Activated T-cell treated with anti-CD3 and anti-CD28 coated beads for 24 hours (primary cell): ENCODE results near the gene ALG1.
"Not testable (repeated sequence)": the region's sequence is repeated elsewhere in the genome, so short reads cannot be mapped to it uniquely, and the experiment has no call there.

Experiments used
- DNase-seq: peaks from one replicate; pipeline ENCODE4 v3.0.0-alpha.2; 2020; ENCODE audit warnings: low read depth

The ALG1 gene

DNA sequence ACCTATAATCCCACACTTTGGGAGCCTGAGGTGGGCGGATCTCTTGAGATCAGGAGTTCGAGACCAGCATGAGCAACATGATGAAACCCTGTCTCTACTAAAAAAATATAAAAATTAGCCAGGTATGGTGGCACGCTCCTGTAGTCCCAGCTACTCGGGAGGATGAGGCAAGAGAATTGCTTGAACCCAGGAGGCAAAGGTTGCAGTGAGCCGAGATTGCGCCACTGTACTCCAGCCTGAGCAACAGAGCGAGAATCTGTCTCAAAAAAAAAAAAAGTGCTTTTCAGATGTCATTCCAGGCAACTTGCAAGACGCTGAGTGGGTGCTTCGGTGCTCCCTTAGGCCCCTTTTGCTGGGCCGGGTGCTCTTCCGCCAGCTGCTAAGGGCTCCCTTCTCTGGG is 27.1 kb upstream of the ALG1 start:
- DNase-seq: not testable (repeated sequence)

GRCh38 chr16:5045499-5046115 is 26.0 kb upstream of the ALG1 start:
- DNase-seq: no peak

GRCh38 chr16:5046914-5047313 is 24.7 kb upstream of the ALG1 start:
- DNase-seq: no peak

DNA sequence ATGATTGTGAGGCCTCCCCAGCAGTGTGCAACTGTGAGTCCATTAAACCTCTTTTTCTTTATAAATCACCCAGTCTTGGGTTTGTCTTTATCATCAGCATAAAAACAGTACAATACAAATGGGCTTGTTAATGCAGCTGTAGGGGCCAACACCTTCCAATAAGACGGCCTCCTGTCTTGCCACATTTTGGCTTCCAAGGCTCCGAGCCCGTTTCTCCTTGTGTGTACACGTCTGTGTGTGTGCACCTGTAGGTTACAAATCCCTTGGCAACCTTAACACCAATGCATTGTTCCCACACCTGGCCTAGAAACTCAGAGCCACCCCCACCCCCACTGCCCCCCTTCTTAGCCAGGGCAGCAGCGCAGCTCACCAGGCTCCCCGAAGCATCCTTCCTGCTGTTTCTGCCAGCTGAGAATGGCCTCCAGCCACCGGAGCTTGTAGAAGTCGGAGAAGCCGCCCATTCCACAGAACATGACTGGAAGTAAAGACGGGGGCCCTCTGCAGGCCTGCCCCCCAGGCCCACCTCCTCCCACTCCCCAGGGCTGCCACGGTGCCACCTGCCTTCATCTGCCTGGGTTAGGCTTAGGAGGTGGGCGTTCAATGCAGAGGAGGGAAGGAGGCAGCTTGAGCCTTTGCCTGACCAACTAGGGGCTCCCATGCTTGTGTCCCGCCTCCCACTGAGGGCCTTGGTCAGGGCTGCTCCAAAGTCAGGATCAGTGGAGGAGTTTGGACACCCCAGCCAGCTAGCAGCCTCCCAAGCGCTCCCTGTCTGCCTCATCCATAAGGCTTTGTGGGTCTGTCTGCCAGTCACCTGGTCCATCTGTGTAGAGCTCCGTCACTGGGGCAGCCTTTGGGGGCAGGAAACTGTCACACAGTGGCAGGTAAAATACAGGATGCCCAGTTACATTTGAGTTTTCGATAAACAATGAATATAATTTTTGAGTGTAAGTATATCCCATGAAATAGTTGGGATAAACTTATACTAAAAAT is 16.5 kb upstream of the ALG1 start:
- no peak for DNase-seq

DNA sequence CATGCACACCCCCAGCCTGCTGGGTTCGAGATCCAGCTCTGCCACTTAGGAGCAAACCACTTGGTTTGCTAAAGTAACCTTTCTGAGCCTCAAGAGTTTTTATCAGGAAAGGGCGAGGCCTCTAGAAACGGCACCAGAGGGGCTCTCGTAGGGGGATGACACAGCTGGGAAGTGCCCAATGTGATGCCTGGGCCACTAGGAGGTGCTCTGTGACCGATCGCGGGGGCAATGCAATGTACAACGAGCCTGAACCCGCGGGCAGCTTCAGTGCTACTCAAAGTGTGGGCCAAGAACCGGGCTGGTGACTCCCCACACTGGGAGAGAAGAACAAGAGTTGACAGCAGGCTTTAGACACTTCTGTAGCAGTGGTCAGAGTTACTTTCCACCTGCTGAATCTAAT is 15.3 kb upstream of the ALG1 start:
- peak; percentile 29 for DNase-seq

- no peak for DNase-seq
Observed at GRCh38 chr16:5058476-5058875, 13.2 kb upstream of the ALG1 start.

- DNase-seq: no peak
Observed at GRCh38 chr16:5059386-5060072, 12.1 kb upstream of the ALG1 start.

- DNase-seq: no peak
Observed at GRCh38 chr16:5060073-5060641, 11.5 kb upstream of the ALG1 start.

GRCh38 chr16:5062051-5062450 is 9.6 kb upstream of the ALG1 start:
- DNase-seq: no peak

- DNase-seq: no peak
Observed at GRCh38 chr16:5062790-5063765, 8.6 kb upstream of the ALG1 start.

- DNase-seq: no peak
Observed at GRCh38 chr16:5064915-5065314, 6.7 kb upstream of the ALG1 start.

DNA sequence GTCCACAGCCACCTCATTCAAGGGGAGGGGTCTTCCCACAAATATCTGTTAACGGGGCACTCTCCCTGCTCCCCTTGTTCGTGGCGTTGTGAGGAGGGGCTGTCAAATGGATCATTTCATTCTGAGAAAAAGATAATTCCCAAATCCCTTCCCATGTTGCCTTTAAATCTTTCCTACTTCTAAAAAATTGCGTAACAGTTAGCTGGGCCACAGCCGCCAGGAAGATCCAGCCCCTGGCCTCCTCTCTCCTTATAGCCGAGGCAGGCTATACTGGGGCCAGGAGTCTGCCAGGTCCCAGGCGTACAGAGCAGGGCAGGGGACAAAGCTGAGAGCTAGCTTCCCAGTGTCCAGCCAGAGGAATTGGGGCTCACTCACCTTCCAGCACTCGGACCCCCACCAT is 6.3 kb upstream of the ALG1 start:
- no peak for DNase-seq

GRCh38 chr16:5065813-5066212 is 5.8 kb upstream of the ALG1 start, which contains the start of gene C16orf89:
C16orf89 (minus strand) TSS chr16:5065956; CDS start chr16:5065908, 48 bp downstream.
- no peak for DNase-seq

DNA sequence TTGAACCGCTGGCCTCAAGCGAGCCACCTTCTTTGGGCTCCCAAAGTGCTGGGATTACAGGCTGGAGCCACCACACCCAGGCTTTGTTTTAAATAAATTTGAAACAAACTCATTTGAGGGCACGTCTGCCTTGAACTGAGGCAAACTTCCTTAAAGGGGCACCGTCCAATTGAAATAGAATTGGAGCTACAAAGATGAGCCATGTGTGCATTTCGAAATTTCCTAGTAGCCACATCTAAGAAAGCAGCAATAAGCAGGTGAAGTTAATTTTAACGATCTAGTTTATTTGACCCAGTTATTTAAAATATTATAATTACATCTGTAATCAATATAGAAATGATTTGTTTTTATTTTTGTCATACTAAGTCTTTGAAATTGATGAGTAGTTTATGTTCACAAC is 5.1 kb upstream of the ALG1 start:
- DNase-seq: no peak

- DNase-seq: no peak
Observed at GRCh38 chr16:5069048-5069447, 2.6 kb upstream of the ALG1 start.

- no peak for DNase-seq
Observed at GRCh38 chr16:5069854-5070253, 1.8 kb upstream of the ALG1 start.

GRCh38 chr16:5070431-5071186 is 1.0 kb upstream of the ALG1 start:
- DNase-seq: no peak

- no peak for DNase-seq
Observed at GRCh38 chr16:5071341-5071680, 332 bp upstream of the ALG1 start.

DNA sequence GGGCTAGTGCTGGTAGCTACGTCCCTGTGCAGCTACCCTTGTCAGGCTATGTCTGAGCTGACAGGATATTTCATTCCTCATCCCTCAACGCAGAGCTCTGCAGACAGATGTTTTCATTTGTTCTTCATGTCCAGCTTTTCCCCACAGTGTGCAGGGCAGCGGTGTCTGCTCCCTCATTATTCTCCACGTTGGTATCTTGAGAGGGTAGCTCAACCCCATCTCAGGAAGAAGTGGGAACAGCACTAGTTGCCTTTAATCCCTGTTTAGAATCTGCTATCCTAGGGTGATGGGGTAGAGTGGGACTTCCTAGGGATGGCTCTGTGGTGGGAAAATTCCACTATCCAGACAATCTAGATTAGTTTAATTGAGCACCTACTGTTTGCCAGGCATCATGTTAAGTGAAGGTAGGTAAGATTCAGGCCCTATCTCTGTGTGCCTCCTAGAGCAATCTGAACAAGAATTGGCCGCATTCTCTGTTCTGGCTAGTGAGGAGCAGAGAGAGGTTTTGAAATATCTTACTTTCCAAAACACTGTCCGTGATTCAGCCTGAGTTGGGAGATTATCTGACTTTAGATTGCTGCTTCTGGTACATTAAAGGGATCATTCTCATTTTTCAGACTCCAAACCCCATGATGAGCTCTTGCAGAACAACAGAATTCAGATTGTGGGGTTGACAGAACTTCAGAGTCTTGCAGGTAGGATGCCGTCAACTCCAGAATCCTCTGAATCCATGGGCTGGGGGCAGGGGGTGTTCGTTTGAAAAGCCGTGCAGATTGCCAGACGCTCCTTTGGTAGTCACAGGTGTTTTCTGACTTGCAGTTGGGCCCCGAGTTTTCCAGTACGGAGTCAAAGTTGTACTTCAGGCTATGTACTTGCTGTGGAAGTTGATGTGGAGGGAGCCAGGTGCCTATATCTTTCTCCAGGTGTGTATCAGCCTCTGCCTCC is 963 bp downstream of the ALG1 start:
- no peak for DNase-seq

- DNase-seq: no peak
Observed at GRCh38 chr16:5073279-5073629, 1.6 kb downstream of the ALG1 start.
